HepG2 (cell line): Measurements from ENCODE around the gene ASPHD1. TPM values are rescaled to one million over a fixed set of nuclear protein-coding genes. Genes with fewer than 3 reads are reported as not detected.

ENCODE experiments used
- CBX5 ChIP-seq: sonication (generic); formaldehyde crosslinking; IDR thresholded peaks from 2 replicates; pipeline ENCODE4 v1.4.0; 2020; ENCODE audit warnings: missing genetic modification reagents, borderline replicate concordance
- DMAP1 ChIP-seq: IDR thresholded peaks from 2 replicates; pipeline ENCODE4 v1.6.1; 2016
- FOSL2 ChIP-seq: sonication (generic); formaldehyde crosslinking; IDR thresholded peaks from 2 replicates; pipeline ENCODE4 v1.4.0; 2020; ENCODE audit warnings: missing genetic modification reagents
- FOXO1 ChIP-seq: sonication (generic); formaldehyde crosslinking; IDR thresholded peaks from 2 replicates; pipeline ENCODE4 v1.4.0; 2020; ENCODE audit warnings: missing genetic modification reagents
- HDAC2 ChIP-seq: sonication (generic); formaldehyde crosslinking; IDR thresholded peaks from 2 replicates; pipeline ENCODE4 v1.4.0; 2020; ENCODE audit warnings: missing genetic modification reagents
- LBX2 ChIP-seq: sonication (generic); formaldehyde crosslinking; IDR thresholded peaks from 2 replicates; pipeline ENCODE4 v1.5.0; 2020; ENCODE audit warnings: missing genetic modification reagents, mild to moderate bottlenecking, borderline replicate concordance
- MAX ChIP-seq: IDR thresholded peaks from 2 replicates; pipeline ENCODE4 v1.6.1; 2012; ENCODE audit warnings: inconsistent platforms
- NFE2L1 ChIP-seq: sonication (generic); formaldehyde crosslinking; IDR thresholded peaks from 2 replicates; pipeline ENCODE4 v1.4.0; 2020; ENCODE audit warnings: missing genetic modification reagents, mild to moderate bottlenecking, borderline replicate concordance
- SIN3B ChIP-seq: fragments of 150-350 bp; IDR thresholded peaks from 2 replicates; pipeline ENCODE4 v1.6.1; 2014; ENCODE audit warnings: low read length
- SMAD9 ChIP-seq: sonication (generic); formaldehyde crosslinking; IDR thresholded peaks from 2 replicates; pipeline ENCODE4 v1.5.1; 2020; ENCODE audit warnings: mild to moderate bottlenecking, missing genetic modification reagents
- ZNF510 ChIP-seq: sonication (generic); formaldehyde crosslinking; IDR thresholded peaks from 2 replicates; pipeline ENCODE4 v1.4.0; 2020; ENCODE audit warnings: low read depth, mild to moderate bottlenecking, missing genetic modification reagents
- ZNF629 ChIP-seq: sonication (generic); formaldehyde crosslinking; conservative IDR thresholded peaks from 2 replicates; pipeline ENCODE4 v1.5.0; 2020; ENCODE audit warnings: missing genetic modification reagents
- ZNF720 ChIP-seq: sonication (generic); formaldehyde crosslinking; IDR thresholded peaks from 2 replicates; pipeline ENCODE4 v1.4.0; 2020; ENCODE audit warnings: missing genetic modification reagents
- polyA plus RNA-seq, 8 experiments: library from polyadenylated mRNA; depleted of rRNA in 3 of 8; stranded (reverse) in 7 of 8; unstranded in 1 of 8; fragments of >200 nt; fragmentation: Illumina TruSeq in 4 of 8; extraction: Trizol in 4 of 8; gene quantifications; 2 replicates each; pipeline versions ENCODE4 v1.2.1 to v1.2.3, GENCODE V29; 2011 to 2016; ENCODE audit warnings: low read depth in 4 of 8, missing spikeins in 1 of 8, mixed read lengths in 1 of 8; ENCODE audit not compliant: insufficient read depth in 1 of 8
- total RNA-seq, 5 experiments: library from RNA; depleted of rRNA; stranded (reverse); fragments of >200 nt; fragmentation: Illumina TruSeq; extraction: Trizol; gene quantifications; 2 replicates each; pipeline ENCODE4 v1.2.3, GENCODE V29; 2016; ENCODE audit warnings: low read depth in 1 of 5
- TF ChIP-seq, protein P1 (sequence below): sonication (generic); formaldehyde crosslinking; IDR thresholded peaks from one replicate; pipeline ENCODE4 v1.5.1; 2020; ENCODE audit warnings: mild to moderate bottlenecking, missing genetic modification reagents; ENCODE audit errors: not compliant biosample characterization
- TF ChIP-seq, protein P2 (sequence below): sonication (generic); formaldehyde crosslinking; IDR thresholded peaks from 2 replicates; pipeline ENCODE4 v1.5.1; 2020; ENCODE audit warnings: mild to moderate bottlenecking, missing genetic modification reagents
- TF ChIP-seq, protein P3 (sequence below): sonication (generic); formaldehyde crosslinking; IDR thresholded peaks from 2 replicates; pipeline ENCODE4 v1.4.0; 2020; ENCODE audit warnings: mild to moderate bottlenecking, missing genetic modification reagents

Gene ASPHD1
- total and polyA plus RNA-seq, 2 of the 13 experiments (the other 11 are each of a cell fraction or from before 2014, with no cell fraction given), result 13.1 to 19.7 TPM

DNA sequence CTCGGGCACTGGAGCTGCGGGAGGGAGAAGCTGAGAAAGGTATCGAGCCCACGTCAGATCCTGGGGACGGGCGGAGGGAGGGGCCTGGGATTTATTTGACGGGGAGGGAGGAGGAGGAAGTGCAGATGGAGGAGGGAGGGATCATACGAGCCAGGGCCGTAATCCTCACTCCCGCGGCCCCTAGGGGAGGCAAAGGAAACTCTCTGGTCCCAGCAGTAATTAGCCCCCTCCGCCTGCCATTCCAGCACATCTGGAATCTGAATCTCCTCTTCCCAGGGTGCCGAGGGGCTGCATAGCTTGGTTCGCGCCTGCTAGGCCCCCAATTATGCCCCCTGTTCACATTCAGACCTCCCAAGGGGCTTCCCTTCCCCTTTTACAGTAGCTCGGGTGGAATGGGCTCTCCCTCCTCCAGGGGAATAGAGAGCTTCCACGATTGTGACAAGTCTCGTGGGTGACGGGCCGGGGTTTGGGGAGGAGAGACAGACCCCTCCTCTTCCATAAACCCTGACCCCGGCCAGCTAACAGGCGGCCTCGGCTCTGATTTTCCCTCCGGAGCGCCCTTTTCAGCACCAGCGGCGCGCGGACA, 679 bp upstream of the ASPHD1 start, which contains the start of gene SEZ6L2 (continued):
- TF ChIP-seq, protein P1, sequence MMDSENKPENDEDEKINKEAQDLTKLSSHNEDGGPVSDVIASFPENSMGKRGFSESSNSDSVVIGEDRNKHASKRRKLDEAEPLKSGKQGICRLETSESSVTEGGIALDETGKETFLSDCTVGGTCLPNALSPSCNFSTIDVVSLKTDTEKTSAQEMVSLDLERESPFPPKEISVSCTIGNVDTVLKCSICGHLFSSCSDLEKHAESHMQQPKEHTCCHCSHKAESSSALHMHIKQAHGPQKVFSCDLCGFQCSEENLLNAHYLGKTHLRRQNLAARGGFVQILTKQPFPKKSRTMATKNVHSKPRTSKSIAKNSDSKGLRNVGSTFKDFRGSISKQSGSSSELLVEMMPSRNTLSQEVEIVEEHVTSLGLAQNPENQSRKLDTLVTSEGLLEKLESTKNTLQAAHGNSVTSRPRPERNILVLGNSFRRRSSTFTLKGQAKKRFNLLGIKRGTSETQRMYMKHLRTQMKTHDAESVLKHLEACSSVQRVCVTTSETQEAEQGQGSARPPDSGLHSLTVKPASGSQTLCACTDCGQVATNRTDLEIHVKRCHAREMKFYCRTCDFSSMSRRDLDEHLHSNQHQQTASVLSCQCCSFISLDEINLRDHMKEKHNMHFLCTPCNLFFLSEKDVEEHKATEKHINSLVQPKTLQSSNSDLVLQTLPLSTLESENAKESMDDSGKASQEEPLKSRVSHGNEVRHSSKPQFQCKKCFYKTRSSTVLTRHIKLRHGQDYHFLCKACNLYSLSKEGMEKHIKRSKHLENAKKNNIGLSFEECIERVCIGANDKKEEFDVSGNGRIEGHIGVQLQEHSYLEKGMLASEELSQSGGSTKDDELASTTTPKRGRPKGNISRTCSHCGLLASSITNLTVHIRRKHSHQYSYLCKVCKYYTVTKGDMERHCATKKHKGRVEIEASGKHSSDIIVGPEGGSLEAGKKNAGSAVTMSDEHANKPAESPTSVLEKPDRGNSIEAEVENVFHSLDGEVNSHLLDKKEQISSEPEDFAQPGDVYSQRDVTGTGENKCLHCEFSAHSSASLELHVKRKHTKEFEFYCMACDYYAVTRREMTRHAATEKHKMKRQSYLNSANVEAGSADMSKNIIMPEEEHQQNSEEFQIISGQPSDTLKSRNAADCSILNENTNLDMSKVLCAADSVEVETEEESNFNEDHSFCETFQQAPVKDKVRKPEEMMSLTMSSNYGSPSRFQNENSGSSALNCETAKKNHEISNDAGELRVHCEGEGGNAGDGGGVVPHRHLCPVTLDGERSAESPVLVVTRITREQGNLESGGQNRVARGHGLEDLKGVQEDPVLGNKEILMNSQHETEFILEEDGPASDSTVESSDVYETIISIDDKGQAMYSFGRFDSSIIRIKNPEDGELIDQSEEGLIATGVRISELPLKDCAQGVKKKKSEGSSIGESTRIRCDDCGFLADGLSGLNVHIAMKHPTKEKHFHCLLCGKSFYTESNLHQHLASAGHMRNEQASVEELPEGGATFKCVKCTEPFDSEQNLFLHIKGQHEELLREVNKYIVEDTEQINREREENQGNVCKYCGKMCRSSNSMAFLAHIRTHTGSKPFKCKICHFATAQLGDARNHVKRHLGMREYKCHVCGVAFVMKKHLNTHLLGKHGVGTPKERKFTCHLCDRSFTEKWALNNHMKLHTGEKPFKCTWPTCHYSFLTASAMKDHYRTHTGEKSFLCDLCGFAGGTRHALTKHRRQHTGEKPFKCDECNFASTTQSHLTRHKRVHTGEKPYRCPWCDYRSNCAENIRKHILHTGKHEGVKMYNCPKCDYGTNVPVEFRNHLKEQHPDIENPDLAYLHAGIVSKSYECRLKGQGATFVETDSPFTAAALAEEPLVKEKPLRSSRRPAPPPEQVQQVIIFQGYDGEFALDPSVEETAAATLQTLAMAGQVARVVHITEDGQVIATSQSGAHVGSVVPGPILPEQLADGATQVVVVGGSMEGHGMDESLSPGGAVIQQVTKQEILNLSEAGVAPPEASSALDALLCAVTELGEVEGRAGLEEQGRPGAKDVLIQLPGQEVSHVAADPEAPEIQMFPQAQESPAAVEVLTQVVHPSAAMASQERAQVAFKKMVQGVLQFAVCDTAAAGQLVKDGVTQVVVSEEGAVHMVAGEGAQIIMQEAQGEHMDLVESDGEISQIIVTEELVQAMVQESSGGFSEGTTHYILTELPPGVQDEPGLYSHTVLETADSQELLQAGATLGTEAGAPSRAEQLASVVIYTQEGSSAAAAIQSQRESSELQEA (CRISPR knock-in tag), result peak; percentile 25
- TF ChIP-seq HDAC2 (CRISPR knock-in tag) (0 out of 2 replicates have a peak, but pooled peaks have one; percentile 10), ZNF629 (CRISPR knock-in tag) (0 out of 2 replicates have a peak, but pooled peaks have one; percentile 45), FOXO1 (CRISPR knock-in tag) (peak; percentile 77), ZNF720 (CRISPR knock-in tag) (no peak), MAX (no peak), LBX2 (CRISPR knock-in tag) (no peak), ZNF510 (CRISPR knock-in tag) (no peak), DMAP1 (CRISPR knock-in tag) (no peak; the same call in 1 of the 2 replicates), SIN3B (no peak), CBX5 (CRISPR knock-in tag) (no peak), NFE2L1 (0 out of 2 replicates have a peak, but pooled peaks have one; percentile 75), FOSL2 (peak; percentile 7; the same call in 1 of the 2 replicates), SMAD9 (CRISPR knock-in tag) (no peak)
- TF ChIP-seq, protein P2, sequence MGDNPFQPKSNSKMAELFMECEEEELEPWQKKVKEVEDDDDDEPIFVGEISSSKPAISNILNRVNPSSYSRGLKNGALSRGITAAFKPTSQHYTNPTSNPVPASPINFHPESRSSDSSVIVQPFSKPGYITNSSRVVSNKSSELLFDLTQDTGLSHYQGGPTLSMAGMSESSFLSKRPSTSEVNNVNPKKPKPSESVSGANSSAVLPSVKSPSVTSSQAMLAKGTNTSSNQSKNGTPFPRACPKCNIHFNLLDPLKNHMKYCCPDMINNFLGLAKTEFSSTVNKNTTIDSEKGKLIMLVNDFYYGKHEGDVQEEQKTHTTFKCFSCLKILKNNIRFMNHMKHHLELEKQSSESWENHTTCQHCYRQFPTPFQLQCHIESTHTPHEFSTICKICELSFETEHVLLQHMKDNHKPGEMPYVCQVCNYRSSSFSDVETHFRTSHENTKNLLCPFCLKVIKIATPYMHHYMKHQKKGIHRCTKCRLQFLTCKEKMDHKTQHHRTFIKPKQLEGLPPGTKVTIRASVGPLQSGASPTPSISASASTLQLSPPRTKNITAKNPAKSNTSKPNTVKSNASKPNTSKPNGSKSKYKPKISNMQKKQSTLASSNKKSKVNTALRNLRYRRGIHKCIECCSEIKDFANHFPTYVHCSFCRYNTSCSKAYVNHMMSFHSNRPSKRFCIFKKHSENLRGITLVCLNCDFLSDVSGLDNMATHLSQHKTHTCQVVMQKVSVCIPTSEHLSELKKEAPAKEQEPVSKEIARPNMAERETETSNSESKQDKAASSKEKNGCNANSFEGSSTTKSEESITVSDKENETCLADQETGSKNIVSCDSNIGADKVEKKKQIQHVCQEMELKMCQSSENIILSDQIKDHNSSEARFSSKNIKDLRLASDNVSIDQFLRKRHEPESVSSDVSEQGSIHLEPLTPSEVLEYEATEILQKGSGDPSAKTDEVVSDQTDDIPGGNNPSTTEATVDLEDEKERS, result no peak
- TF ChIP-seq, protein P3, sequence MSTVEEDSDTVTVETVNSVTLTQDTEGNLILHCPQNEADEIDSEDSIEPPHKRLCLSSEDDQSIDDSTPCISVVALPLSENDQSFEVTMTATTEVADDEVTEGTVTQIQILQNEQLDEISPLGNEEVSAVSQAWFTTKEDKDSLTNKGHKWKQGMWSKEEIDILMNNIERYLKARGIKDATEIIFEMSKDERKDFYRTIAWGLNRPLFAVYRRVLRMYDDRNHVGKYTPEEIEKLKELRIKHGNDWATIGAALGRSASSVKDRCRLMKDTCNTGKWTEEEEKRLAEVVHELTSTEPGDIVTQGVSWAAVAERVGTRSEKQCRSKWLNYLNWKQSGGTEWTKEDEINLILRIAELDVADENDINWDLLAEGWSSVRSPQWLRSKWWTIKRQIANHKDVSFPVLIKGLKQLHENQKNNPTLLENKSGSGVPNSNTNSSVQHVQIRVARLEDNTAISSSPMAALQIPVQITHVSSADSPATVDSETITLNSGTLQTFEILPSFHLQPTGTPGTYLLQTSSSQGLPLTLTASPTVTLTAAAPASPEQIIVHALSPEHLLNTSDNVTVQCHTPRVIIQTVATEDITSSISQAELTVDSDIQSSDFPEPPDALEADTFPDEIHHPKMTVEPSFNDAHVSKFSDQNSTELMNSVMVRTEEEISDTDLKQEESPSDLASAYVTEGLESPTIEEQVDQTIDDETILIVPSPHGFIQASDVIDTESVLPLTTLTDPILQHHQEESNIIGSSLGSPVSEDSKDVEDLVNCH (CRISPR knock-in tag), result no peak
